ENCODE results near the gene UBL7. TPM values are rescaled to one million over a fixed set of nuclear protein-coding genes. Genes with fewer than 3 reads are reported as not detected.

Gene UBL7
- total RNA-seq, 1 experiment from 2014 or later: 60.1 TPM

- in situ Hi-C loops (cut with HindIII; ENCODE audit: low pct_unique_long_range_greater_than_20kb, low sequenced_read_pairs): no loop called here
Observed at GRCh38 chr15:74417670-74418069, 43.3 kb downstream of the UBL7 start.

DNA sequence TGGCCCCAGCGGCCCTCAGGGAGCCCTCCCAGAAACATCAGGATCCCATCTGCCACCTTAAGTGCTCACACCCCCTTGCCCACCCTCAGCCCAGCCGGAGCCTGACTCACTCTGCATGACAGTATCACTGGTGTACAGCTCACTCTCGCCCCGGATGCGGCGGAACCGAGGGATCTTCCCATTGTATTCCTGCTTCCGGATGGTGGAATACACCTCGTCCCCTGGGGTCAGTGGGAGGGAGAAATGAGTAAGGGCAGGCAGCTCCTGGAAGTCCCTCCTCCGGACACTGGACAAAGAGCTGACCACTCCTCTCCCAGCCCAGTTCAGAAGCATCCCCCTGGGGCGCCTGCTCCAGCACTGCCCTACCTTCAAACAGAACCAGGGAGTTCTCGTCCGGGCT is 43.7 kb downstream of the UBL7 start:
- in situ Hi-C loops (cut with HindIII; ENCODE audit: low pct_unique_long_range_greater_than_20kb, low sequenced_read_pairs): no loop called here
- DNase-seq (ENCODE audit: low read depth): no peak

More at GRCh38 chr15:74417670-74418069, 43.3 kb downstream of the UBL7 start:
- DNase-seq (ENCODE audit: low read depth): no peak

DNA sequence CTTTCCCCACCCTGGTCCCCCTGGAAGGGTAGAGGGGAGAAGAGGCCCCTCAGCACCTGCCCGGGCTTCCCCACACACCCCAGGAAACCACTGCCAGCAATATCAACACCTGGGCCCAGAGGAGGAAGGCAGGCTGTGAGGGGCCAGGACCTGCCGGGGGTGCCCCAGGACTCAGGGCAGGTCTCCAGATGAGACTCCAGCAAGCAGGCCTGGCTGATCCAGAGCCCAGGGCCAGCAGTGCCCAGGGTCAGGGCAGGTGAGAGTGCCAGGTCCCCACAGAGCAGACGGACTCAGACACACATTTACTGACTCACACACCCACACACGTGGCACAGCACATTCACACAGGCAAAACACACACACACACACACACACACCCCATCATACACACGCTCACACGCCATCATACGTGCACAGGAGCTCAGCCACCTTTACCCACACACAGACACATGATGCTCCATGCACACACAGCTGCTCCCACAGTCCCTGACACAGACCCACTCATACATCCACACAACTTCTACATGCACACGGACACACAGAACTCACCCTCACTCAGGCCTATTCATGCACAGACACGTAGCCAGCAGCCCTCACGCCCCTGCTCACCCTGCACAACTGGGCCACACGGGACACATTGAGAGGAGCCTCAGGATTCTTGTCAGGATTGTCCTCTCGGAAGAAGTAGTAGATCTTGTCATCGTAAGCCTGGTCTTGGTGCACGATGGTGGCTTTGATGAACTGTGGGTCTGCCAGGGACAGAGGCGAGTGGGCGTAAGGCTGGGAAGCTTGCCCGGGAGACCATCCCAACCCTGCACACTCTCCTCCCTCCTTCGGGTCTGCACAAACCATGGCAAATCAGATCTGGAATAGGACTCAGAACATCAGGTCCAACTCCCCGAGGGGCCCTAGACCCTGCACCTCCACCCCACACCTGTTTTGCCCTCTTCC is 44.7 kb downstream of the UBL7 start:
- in situ Hi-C loops (cut with HindIII; ENCODE audit: low pct_unique_long_range_greater_than_20kb, low sequenced_read_pairs): no loop called here
- DNase-seq (ENCODE audit: low read depth): no peak

GRCh38 chr15:74414603-74415338 is 46.2 kb downstream of the UBL7 start:
- no peak for DNase-seq (ENCODE audit: low read depth)
- in situ Hi-C loops (cut with HindIII; ENCODE audit: low pct_unique_long_range_greater_than_20kb, low sequenced_read_pairs): no loop called here

GRCh38 chr15:74414081-74414580 is 46.8 kb downstream of the UBL7 start:
- no peak for DNase-seq (ENCODE audit: low read depth)
- in situ Hi-C loops (cut with HindIII; ENCODE audit: low pct_unique_long_range_greater_than_20kb, low sequenced_read_pairs): no loop called here

- no peak for DNase-seq (ENCODE audit: low read depth)
- in situ Hi-C loops (cut with HindIII; ENCODE audit: low pct_unique_long_range_greater_than_20kb, low sequenced_read_pairs): no loop called here
Observed at GRCh38 chr15:74413350-74414080, 47.4 kb downstream of the UBL7 start.

GRCh38 chr15:74412159-74412558 is 48.8 kb downstream of the UBL7 start:
- in situ Hi-C loops (cut with HindIII; ENCODE audit: low pct_unique_long_range_greater_than_20kb, low sequenced_read_pairs): no loop called here
- no peak for DNase-seq (ENCODE audit: low read depth)

DNA sequence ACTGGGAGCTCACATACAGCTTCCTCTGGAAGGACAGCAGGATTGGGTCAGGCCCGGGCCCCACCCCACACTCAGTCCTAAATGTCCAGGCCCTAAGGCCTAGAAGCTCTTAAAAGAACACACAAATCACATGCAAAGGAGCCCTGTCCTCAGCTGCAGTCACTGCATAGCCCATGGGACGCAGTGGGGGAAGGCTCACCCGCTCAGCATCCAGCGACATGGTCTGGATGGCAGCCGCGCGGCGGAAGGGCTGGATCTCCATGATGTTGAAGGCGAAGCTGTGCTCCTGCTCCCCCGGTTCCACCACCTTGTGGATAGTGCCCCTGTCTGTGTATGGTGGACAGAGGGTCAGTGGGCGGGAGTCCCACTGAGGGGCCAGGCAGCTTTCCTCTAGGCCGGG is 49.3 kb downstream of the UBL7 start:
- in situ Hi-C loops (cut with HindIII; ENCODE audit: low pct_unique_long_range_greater_than_20kb, low sequenced_read_pairs): no loop called here
- DNase-seq (ENCODE audit: low read depth): no peak

DNA sequence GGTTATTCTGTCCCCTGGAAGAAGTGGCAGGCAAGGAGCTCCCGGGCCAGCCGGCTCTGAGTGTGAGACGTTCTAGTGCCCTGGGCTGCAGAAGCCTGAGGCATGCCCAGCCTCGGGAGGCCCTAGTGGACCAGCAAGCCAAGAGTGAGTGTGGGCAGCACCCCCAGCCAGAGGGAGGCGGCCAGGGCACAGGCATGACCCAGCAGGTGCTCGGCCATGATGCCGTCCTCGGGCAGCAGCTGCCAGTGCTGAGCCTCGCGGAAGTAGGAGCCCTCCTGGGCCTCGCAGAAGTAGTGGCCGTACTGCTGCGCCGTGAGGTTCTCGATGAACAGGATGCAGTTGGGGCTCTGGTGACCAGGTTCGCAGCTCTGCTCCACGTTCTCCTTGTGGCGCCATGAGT is 50.5 kb downstream of the UBL7 start:
- in situ Hi-C loops (cut with HindIII; ENCODE audit: low pct_unique_long_range_greater_than_20kb, low sequenced_read_pairs): no loop called here
- no peak for DNase-seq (ENCODE audit: low read depth)

DNA sequence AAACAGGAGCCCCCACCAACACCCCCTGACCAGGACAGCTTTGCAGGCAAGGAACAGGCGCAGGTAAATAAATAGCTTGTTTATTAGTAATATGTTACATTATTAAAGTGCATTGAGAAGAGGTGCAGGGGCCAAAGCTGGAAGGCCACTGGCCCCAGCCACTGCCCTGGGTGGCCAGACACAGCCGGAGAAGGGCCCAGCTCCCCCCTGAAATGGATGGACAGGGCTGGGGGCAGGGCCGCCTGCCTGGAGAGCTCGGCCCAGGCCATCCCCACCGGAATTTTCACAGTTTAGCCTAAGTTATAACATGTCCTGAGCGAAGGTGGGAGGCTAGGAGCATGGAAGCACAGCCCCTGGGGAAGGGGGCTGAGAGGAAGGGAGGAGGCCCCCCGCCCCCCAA is 51.7 kb downstream of the UBL7 start:
- in situ Hi-C loops (cut with HindIII; ENCODE audit: low pct_unique_long_range_greater_than_20kb, low sequenced_read_pairs): no loop called here
- no peak for DNase-seq (ENCODE audit: low read depth)

DNA sequence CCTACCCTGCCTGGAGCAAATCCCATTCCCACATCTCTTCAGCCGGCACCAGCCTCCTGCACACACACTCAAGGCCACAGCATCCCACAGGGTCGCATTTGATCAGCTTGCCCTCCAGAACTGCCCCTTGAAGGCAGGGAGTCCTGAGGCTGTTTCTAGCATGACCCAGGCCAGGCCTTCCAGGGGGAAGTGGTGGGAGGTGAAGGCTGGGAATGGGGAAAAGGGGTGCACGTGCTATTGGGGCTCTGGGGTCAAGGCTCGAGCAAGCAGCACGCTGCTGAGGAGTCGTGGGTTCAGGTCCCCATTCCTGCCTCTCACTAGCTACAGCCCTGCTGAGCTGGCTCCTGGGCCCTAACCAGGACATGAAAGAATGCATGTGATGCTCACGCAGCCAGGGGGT is 52.1 kb downstream of the UBL7 start:
- no peak for DNase-seq (ENCODE audit: low read depth)
- in situ Hi-C loops (cut with HindIII; ENCODE audit: low pct_unique_long_range_greater_than_20kb, low sequenced_read_pairs): no loop called here

- in situ Hi-C loops (cut with HindIII; ENCODE audit: low pct_unique_long_range_greater_than_20kb, low sequenced_read_pairs): no loop called here
- DNase-seq (ENCODE audit: low read depth): no peak
Observed at GRCh38 chr15:74408385-74408784, 52.6 kb downstream of the UBL7 start.

GRCh38 chr15:74406992-74407705 is 53.8 kb downstream of the UBL7 start:
- in situ Hi-C loops (cut with HindIII; ENCODE audit: low pct_unique_long_range_greater_than_20kb, low sequenced_read_pairs): no loop called here
- DNase-seq (ENCODE audit: low read depth): peak; percentile 77

DNA sequence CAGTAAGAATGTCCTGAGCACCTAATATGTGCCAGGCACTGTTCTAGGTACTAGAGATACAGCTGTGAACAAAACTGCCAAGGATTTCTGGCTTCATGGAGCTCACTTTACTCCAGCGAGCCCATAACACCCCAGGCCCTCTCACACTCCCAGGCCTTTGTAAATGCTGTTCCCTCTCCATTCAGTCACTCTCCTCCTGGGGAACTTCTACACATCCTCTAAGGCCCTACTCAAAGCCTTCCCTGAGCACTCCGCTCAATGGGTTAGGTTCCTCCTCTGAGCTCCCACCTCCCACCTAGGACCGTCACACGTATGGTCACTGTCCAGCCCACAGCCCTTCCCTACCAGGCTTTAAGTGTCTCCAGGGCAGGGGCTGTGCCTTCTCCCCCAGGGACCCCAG is 54.4 kb downstream of the UBL7 start:
- no peak for DNase-seq (ENCODE audit: low read depth)
- in situ Hi-C loops (cut with HindIII; ENCODE audit: low pct_unique_long_range_greater_than_20kb, low sequenced_read_pairs): no loop called here

- DNase-seq (ENCODE audit: low read depth): no peak
- in situ Hi-C loops (cut with HindIII; ENCODE audit: low pct_unique_long_range_greater_than_20kb, low sequenced_read_pairs): no loop called here
Observed at GRCh38 chr15:74405823-74406222, 55.1 kb downstream of the UBL7 start.

- DNase-seq (ENCODE audit: low read depth): no peak
- in situ Hi-C loops (cut with HindIII; ENCODE audit: low pct_unique_long_range_greater_than_20kb, low sequenced_read_pairs): no loop called here
Observed at GRCh38 chr15:74403991-74404563, 56.9 kb downstream of the UBL7 start.

- no peak for DNase-seq (ENCODE audit: low read depth)
- in situ Hi-C loops (cut with HindIII; ENCODE audit: low pct_unique_long_range_greater_than_20kb, low sequenced_read_pairs): no loop called here
Observed at GRCh38 chr15:74403588-74403919, 57.4 kb downstream of the UBL7 start.

Measured in Caki2 (cell line).